NK-92 (cell line): ENCODE data around the gene MAN1B1.
A peak's percentile ranks its signal among the peaks of the same experiment; 100 is the strongest.

ENCODE experiments used
- DNase-seq: peaks from one replicate; lab custom pipeline; 2025; ENCODE audit not compliant: unreplicated experiment; lab: John Stamatoyannopoulos, UW

MAN1B1 gene

GRCh38 chr9:137068539-137069507 lies 18.0 kb upstream of the MAN1B1 start:
- DNase-seq = no peak

DNA sequence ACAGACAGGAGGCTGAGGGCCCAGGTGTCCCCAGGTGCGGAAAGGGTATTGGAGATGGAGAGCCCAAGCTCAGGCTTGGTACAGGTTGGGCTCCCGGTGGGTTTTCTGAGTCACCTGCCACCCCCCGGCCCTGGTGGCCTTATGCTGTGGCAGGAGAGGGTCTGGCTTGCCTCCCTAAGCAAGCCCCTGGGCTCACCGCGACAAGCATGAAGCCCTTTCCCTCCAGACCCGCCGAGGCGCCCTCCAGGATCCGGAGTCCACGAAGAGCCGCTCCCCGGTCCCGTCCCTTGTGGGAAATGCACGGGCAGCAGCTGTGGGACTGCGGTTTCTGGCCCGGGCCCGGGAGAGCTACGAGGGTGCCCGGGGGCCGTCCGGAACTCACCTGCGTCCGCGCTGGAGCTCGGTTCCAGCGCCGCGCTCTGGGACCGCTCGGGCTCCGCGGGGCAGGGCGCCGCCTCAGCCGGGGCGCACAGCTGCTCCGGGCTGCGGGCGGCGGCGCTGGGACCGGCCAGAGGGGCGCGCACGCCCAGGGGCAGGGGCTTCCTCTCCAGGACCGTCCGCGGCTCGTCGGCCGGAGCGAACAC lies 17.2 kb upstream of the MAN1B1 start:
- DNase-seq = no peak

- peak; percentile 24 for DNase-seq
These were observed 16.4 kb upstream of the MAN1B1 start, which contains the start of gene SAPCD2 for GRCh38 chr9:137070201-137070905. Gene SAPCD2 (minus strand): TSS chr9:137070557. CDS start chr9:137070460, 97 bp downstream.

- DNase-seq = no peak
These were observed 15.9 kb upstream of the MAN1B1 start for GRCh38 chr9:137070906-137071275.

GRCh38 chr9:137071282-137071681 lies 15.5 kb upstream of the MAN1B1 start:
- no peak for DNase-seq

GRCh38 chr9:137073992-137074399 lies 12.8 kb upstream of the MAN1B1 start:
- no peak for DNase-seq

DNA sequence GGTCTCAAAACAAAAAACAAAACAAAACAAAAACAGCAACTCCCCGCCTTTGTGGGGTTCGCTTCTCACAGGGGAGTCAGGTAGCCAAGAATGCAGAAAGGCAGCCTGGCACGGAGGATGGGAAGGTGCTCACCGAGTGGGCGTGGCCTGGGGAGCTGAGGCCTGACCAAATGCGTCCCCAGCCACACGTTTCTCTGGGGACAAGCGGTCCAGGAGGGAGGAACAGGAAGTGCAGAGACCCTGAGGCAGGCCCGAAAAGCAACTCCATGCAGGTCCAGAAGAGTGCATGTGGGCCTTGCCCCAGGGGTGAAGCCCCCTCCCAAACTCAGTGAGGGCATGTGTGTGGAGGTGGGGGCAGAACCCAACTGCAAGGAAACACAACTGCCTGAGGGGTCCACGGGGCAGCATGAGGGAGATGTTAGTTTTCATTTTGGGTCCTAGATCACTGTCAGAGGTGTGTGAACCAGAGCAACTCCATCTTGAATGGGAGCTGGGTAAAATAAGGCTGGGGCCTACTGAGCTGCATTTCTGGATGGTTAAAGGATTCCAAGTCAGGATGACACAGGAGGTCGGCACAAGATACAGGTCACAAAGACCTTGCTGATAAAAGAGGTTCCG lies 12.0 kb upstream of the MAN1B1 start:
- DNase-seq = no peak

DNA sequence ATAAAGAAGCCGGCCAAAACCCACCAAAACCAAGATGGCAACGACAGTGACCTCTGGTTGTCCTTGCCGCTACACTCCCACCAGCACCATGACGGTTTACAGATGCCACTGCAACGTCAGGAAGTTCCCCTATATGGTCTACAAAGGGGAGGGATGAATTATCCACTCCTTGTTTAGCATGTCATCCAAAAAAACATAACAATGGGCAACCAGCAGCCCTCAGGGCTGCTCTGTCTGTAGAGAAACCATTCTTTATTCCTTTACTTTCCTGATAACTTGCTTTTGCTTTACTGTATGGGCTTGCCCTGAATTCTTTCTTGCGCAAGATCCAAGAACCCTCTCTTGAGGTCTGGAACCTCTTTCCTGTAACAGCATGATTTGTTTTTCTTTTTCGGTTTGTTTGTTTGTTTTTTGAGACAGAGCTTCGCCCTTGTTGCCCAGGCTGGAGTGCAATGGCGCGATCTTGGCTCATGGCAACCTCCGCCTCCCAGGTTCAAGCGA lies 11.5 kb upstream of the MAN1B1 start:
- DNase-seq = no peak

GRCh38 chr9:137076636-137077009 lies 10.2 kb upstream of the MAN1B1 start:
- no peak for DNase-seq

- no peak for DNase-seq
These were observed 9.6 kb upstream of the MAN1B1 start, which contains the start of gene UAP1L1 for GRCh38 chr9:137077010-137077747. Gene UAP1L1 (plus strand): TSS chr9:137077517. CDS start chr9:137077533, 16 bp downstream.

DNA sequence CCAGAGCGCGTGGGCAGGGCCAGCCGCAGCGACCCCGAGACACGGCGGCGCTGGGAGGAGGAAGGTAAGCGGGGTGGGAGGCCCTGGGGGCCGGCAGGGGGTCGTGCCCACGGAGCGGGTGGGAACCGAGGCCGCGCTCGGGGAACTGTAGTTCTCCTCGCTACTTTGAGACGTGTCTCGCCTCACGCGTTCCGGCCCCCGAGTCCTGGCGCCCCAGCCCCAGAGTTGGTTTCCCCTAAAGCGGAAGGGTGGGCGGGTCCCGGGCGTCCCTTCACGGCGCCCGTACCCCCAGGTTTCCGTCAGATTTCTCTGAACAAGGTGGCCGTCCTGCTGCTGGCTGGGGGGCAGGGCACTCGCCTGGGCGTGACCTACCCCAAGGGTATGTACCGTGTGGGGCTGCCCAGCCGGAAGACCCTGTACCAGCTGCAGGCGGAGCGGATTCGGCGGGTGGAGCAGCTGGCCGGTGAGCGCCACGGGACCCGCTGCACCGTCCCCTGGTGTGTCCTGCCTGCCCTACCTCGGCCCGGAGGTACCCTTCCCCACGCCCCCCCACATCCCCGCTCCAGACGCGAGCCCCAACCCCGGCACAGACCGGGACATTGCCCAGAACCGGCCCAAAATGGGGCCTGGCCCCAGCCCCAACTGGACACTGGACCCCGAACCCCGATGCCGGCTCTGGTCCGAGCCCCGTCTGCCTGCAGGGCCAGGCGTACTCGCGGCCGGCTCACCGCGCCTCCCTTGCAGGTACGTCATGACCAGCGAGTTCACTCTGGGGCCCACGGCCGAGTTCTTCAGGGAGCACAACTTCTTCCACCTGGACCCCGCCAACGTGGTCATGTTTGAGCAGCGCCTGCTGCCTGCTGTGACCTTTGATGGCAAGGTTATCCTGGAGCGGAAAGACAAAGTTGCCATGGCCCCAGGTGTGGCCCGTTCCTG lies 8.8 kb upstream of the MAN1B1 start:
- no peak for DNase-seq

DNA sequence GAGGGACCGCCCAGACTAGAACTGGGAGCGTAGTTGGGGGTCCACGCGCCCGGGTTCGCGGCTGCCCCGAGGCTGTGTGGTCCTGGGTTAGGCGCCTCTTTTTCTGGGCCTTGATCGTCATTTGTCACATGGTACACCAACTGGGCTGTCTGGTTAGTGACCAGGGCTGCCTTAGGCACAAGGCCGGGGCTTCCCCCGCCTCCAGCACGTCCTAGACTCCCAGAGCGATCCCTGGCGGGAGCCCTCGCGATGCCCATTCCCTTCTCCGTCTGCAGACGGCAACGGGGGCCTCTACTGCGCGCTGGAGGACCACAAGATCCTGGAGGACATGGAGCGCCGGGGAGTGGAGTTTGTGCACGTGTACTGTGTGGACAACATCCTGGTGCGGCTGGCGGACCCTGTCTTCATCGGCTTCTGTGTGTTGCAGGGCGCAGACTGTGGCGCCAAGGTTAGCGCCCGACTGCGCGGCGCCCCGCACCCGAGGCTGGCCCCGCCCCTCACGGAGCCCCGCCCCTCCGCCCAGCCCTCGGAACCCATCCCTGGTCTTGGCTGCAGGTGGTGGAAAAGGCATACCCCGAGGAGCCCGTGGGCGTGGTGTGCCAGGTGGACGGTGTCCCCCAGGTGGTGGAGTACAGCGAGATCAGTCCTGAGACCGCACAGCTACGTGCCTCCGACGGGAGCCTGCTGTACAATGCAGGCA lies 7.9 kb upstream of the MAN1B1 start:
- DNase-seq = no peak

GRCh38 chr9:137079401-137079787 lies 7.4 kb upstream of the MAN1B1 start:
- no peak for DNase-seq

DNA sequence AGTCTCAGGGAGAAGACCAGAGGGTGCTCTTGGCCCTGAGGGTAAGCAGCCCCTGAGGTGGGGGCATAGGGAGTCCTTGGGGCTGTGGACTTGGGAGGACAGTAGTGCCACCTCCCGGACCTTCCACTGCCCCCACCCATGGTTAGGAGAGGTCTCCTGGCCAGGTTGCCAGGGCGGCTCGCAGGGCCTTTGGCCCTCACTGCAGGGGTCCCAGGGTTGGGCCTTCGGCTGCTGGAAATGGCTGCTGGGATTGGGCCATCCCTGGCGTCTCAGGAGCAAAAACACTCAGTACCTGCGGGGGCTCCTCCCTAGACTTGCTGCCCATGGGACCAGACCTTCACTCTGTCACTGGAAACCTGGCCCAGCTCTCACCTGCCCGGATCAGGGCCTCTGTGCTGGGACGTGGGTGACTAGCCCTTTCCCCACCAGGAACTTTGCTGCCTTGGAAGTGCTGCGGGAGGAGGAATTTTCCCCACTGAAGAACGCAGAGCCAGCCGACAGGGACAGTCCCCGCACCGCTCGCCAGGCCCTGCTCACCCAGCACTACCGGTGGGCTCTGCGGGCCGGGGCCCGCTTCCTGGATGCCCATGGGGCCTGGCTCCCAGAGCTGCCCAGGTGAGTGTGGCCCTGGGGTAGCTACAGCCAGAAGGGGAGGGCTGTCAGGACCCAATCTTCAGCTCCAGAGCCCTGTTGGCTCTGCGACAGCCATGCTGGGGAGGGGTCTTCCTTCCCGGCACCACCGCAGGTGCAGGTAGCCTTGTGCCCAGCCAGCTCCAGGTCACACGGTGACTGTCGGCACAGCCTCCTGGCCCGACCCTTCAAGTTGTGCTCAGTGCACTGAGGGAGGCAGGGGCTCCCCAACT lies 6.3 kb upstream of the MAN1B1 start:
- DNase-seq = no peak

DNA sequence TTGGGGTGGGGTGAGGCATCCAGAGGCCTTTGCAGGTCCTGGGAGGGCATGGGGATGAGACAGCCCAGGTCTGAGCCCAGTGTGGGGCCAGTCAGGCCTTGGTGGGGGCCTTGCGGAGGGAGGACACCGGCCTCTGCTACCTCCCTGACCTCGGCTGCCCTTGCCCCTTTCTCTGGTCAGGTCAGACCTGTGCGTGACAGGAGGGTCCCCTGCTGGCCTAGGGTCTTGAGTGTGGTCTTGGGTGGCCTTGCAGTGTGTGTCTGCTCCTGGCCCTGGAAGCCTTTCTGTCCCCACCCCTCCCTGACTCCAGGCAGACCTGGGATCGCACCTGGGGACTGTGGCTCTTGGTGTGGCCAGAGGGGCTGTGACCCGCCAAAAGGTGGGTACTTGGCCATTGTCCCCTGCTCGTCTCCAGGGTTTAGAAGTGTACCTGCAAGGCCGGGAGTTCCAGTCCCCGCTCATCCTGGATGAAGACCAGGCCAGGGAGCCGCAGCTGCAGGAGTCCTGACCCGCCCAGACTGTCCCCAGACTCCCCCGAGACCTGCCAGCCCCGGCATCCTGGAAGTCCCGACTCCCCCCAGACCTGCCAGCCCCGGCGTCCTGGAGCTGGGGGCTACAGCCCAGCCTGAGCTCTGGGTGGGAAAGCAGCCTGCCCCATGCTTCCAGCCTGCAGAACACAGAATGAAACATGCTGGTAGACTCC lies 4.4 kb upstream of the MAN1B1 start:
- no peak for DNase-seq

- no peak for DNase-seq
These were observed 3.9 kb upstream of the MAN1B1 start for GRCh38 chr9:137082925-137083290.

DNA sequence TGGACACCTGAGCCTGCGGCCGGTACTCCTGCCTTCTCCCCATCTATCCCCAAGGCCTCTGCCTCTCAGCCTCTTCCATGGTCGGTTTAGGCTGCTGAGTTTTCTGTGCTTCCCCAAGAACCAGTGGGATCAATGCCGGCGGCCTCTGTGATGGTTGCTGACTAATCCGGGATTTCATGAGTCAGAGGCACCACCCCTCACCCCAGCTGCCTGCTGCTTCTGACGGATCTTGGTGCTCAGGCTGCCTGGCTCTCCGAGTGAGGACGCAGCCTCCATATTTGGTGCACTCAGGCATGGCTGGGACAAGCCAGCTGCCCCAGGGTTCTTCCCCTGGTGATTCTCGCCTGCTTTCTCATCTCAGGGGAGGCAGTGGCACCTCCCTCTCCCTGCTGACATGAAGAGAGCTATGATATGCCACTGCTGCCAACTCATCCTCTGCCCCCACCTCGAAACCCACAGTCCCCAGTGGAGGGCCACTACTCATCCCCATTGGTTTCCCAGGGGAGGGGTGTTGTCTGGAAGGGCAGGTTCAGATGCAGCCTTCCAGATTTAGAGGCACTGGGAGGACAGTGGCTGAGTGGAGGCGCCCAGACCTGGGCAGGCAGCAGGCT lies 3.3 kb upstream of the MAN1B1 start:
- DNase-seq = no peak
